CD8-positive, alpha-beta memory T cell (primary cell): Measurements from ENCODE around the gene LSR. TPM values are rescaled to one million over a fixed set of nuclear protein-coding genes. Genes with fewer than 3 reads are reported as not detected.
"Not testable (repeated sequence)": the region's sequence is repeated elsewhere in the genome, so short reads cannot be mapped to it uniquely, and the experiment has no call there.

Experiments
- CTCF ChIA-PET: fragments of 350-600 bp; sonication (Branson Sonifier 250); formaldehyde crosslinking; loops from one replicate; lab custom pipeline; 2021; ENCODE audit warnings: antibody characterized with exemption; lab: Charles Lee
- POLR2A ChIA-PET: fragments of 350-600 bp; sonication (Branson Sonifier 250); formaldehyde crosslinking; loops from one replicate; lab custom pipeline; 2021; ENCODE audit warnings: antibody characterized with exemption; lab: Charles Lee
- DNase-seq, 5 donors: peaks; one replicate each; pipeline versions ENCODE4 v3.0.0 to v3.0.0-alpha.2; 2020 to 2022; ENCODE audit warnings: mixed read lengths in 1 of 5
- H3K27ac ChIP-seq: one replicate; pipeline ENCODE4 v1.7.0; 2013; ENCODE audit warnings: low read depth, mild to moderate bottlenecking, low read length, moderate library complexity
- H3K27me3 ChIP-seq: 2 replicates; pipeline ENCODE4 v1.7.0; 2013; ENCODE audit warnings: low read length, mild to moderate bottlenecking; ENCODE audit not compliant: insufficient read depth, poor library complexity, severe bottlenecking
- H3K36me3 ChIP-seq: 2 replicates; pipeline ENCODE4 v1.7.0; 2013; ENCODE audit warnings: mild to moderate bottlenecking, low read length, moderate library complexity; ENCODE audit not compliant: insufficient read depth
- H3K4me1 ChIP-seq: 2 replicates; pipeline ENCODE4 v1.7.0; 2013; ENCODE audit warnings: mild to moderate bottlenecking, low read length, moderate library complexity; ENCODE audit not compliant: insufficient read depth
- H3K4me3 ChIP-seq: 2 replicates; pipeline ENCODE4 v1.7.0; 2013; ENCODE audit warnings: mild to moderate bottlenecking, low read length
- H3K9me3 ChIP-seq: 2 replicates; pipeline ENCODE4 v1.7.0; 2013; ENCODE audit warnings: mild to moderate bottlenecking, low read length
- H3K27ac Mint-ChIP-seq, 8 donors: one replicate each; pipeline ENCODE4 v1.8.0; 2020 to 2021; ENCODE audit warnings: mixed read lengths in 8 of 8, mild to moderate bottlenecking in 6 of 8, inconsistent platforms in 3 of 8, moderate library complexity in 3 of 8
- H3K27me3 Mint-ChIP-seq, 2 donors: one replicate each; pipeline ENCODE4 v1.8.0; 2020 to 2021; ENCODE audit warnings: mixed read lengths in 2 of 2, mild to moderate bottlenecking in 1 of 2, moderate library complexity in 1 of 2
- H3K36me3 Mint-ChIP-seq, 3 donors: one replicate each; pipeline ENCODE4 v1.8.0; 2020 to 2021; ENCODE audit warnings: mixed read lengths in 3 of 3, inconsistent platforms in 1 of 3, mild to moderate bottlenecking in 1 of 3
- H3K4me1 Mint-ChIP-seq, 3 donors: one replicate each; pipeline ENCODE4 v1.8.0; 2020 to 2021; ENCODE audit warnings: mixed read lengths in 3 of 3, inconsistent platforms in 1 of 3, mild to moderate bottlenecking in 1 of 3
- H3K4me3 Mint-ChIP-seq, 7 donors: one replicate each; pipeline ENCODE4 v1.8.0; 2020 to 2021; ENCODE audit warnings: mixed read lengths in 7 of 7, mild to moderate bottlenecking in 6 of 7, moderate library complexity in 4 of 7, inconsistent platforms in 2 of 7
- H3K9me3 Mint-ChIP-seq, 5 donors: one replicate each; pipeline ENCODE4 v1.8.0; 2020 to 2022; ENCODE audit warnings: mixed read lengths in 5 of 5, mild to moderate bottlenecking in 3 of 5, moderate library complexity in 2 of 5, inconsistent platforms in 1 of 5
- polyA plus RNA-seq: library from polyadenylated mRNA; unstranded; fragments of 300-500 nt; fragmentation: Illumina TruSeq; gene quantifications from one replicate; pipeline ENCODE4 v1.2.3, GENCODE V29; 2021
- total RNA-seq, 2 experiments: library from RNA; stranded (reverse); gene quantifications; one replicate each; pipeline ENCODE4 v1.2.3, GENCODE V29; 2021

Gene LSR
- total and polyA plus RNA-seq, 3 experiments from 2014 or later = 23.5 to 77.8 (median 27.5) TPM

GRCh38 chr19:35220315-35220921 is 28.4 kb upstream of the LSR start:
- Mint-ChIP-seq H3K9me3 (no peaks in the 10 kb centered on the region), H3K36me3 (peaks cover 0 to 8% (median 2%) of the 10 kb centered on the region in 3 donors), H3K27me3 (no peaks in the 10 kb centered on the region), H3K4me1 (peaks cover 14 to 33% (median 32%) of the 10 kb centered on the region in 3 donors), H3K4me3 (peak overlapping the region in 1 of 7 donors; percentile 4), H3K27ac (peak overlapping the region in 2 of 8 donors; percentile 29 to 46)
- no peak overlapping the region for H3K27ac ChIP-seq
- H3K9me3 ChIP-seq = no peaks in the 10 kb centered on the region
- peaks cover 39% of the 10 kb centered on the region for H3K4me1 ChIP-seq
- H3K27me3 ChIP-seq = no peaks in the 10 kb centered on the region
- POLR2A ChIA-PET = interaction anchor here (0.5 kb wide), 1 partner anchor 224 kb away, joined by 3 read pairs; no protein-coding TSS in a partner anchor
- H3K4me3 ChIP-seq = no peak overlapping the region
- no peak for DNase-seq
- CTCF ChIA-PET = no interaction called here
- H3K36me3 ChIP-seq = no peaks in the 10 kb centered on the region

GRCh38 chr19:35220973-35221590 is 27.7 kb upstream of the LSR start:
- Mint-ChIP-seq H3K4me3 (peak overlapping the region in 1 of 7 donors; percentile 11), H3K4me1 (peaks cover 14 to 29% (median 27%) of the 10 kb centered on the region in 3 donors), H3K27ac (peak overlapping the region in 2 of 8 donors; percentile 29 to 46)
- DNase-seq, CTCF ChIA-PET, H3K27me3 ChIP-seq, H3K9me3 ChIP-seq, H3K27ac ChIP-seq, H3K9me3 Mint-ChIP-seq, H3K4me3 ChIP-seq, H3K36me3 ChIP-seq, H3K36me3 Mint-ChIP-seq, H3K27me3 Mint-ChIP-seq: not testable (repeated sequence)
- POLR2A ChIA-PET = interaction anchor here (0.5 to 0.6 kb wide), 2 partner anchors 10 to 24 kb away, joined by 3 to 5 read pairs; no protein-coding TSS in a partner anchor
- peaks cover 35% of the 10 kb centered on the region for H3K4me1 ChIP-seq

GRCh38 chr19:35222373-35223015 is 26.3 kb upstream of the LSR start:
- Histone ChIP-seq H3K4me3 (no peak overlapping the region), H3K9me3 (no peaks in the 10 kb centered on the region), H3K4me1 (peaks cover 29% of the 10 kb centered on the region), H3K27me3 (no peaks in the 10 kb centered on the region), H3K36me3 (no peaks in the 10 kb centered on the region), H3K27ac (no peak overlapping the region)
- H3K4me1 Mint-ChIP-seq = peaks cover 6 to 20% (median 17%) of the 10 kb centered on the region in 3 donors
- DNase-seq = no peak
- H3K27ac Mint-ChIP-seq = peak overlapping the region in 1 of 8 donors; percentile 33
- ChIA-PET POLR2A (interaction anchor here (0.5 to 0.7 kb wide), 2 partner anchors 238 to 518 kb away, joined by 6 read pairs; no protein-coding TSS in a partner anchor), CTCF (interaction anchor here (1.0 kb wide), 1 partner anchor 10 kb away, joined by 3 read pairs; no protein-coding TSS in a partner anchor)
- H3K27me3 Mint-ChIP-seq = peaks cover 0 to 3% of the 10 kb centered on the region in 2 donors
- H3K9me3 Mint-ChIP-seq = no peaks in the 10 kb centered on the region
- H3K36me3 Mint-ChIP-seq = peaks cover 0 to 7% (median 2%) of the 10 kb centered on the region in 3 donors
- H3K4me3 Mint-ChIP-seq = peak overlapping the region in 1 of 7 donors; percentile 9

- no peaks in the 10 kb centered on the region for H3K9me3 ChIP-seq
- Mint-ChIP-seq H3K4me3 (peak overlapping the region in 1 of 7 donors; percentile 23), H3K4me1 (peaks cover 6 to 20% (median 15%) of the 10 kb centered on the region in 3 donors), H3K36me3 (peaks cover 0 to 4% (median 2%) of the 10 kb centered on the region in 3 donors), H3K27me3 (peaks cover 0 to 3% of the 10 kb centered on the region in 2 donors), H3K27ac (peak overlapping the region in 3 of 8 donors; percentile 47 to 72 (median 47)), H3K9me3 (no peaks in the 10 kb centered on the region)
- H3K27me3 ChIP-seq = no peaks in the 10 kb centered on the region
- no peaks in the 10 kb centered on the region for H3K36me3 ChIP-seq
- ChIA-PET CTCF (interaction anchor here (1.0 kb wide), 1 partner anchor 11 kb away, joined by 3 read pairs; no protein-coding TSS in a partner anchor), POLR2A (no interaction called here)
- no peak overlapping the region for H3K27ac ChIP-seq
- no peak for DNase-seq
- H3K4me3 ChIP-seq = no peak overlapping the region
- peaks cover 29% of the 10 kb centered on the region for H3K4me1 ChIP-seq
These were observed 25.6 kb upstream of the LSR start for GRCh38 chr19:35223084-35223790.

GRCh38 chr19:35223862-35224505 is 24.8 kb upstream of the LSR start:
- Mint-ChIP-seq H3K27ac (peak overlapping the region in 4 of 8 donors; percentile 8 to 80 (median 48)), H3K4me1 (peaks cover 6 to 20% (median 15%) of the 10 kb centered on the region in 3 donors), H3K36me3 (peaks cover 0 to 4% (median 2%) of the 10 kb centered on the region in 3 donors), H3K9me3 (no peaks in the 10 kb centered on the region), H3K4me3 (no peak overlapping the region), H3K27me3 (peaks cover 0 to 3% of the 10 kb centered on the region in 2 donors)
- H3K27me3 ChIP-seq = no peaks in the 10 kb centered on the region
- H3K36me3 ChIP-seq = no peaks in the 10 kb centered on the region
- peaks cover 29% of the 10 kb centered on the region for H3K4me1 ChIP-seq
- ChIA-PET CTCF (no interaction called here), POLR2A (no interaction called here)
- DNase-seq = no peak
- no peak overlapping the region for H3K27ac ChIP-seq
- no peak overlapping the region for H3K4me3 ChIP-seq
- no peaks in the 10 kb centered on the region for H3K9me3 ChIP-seq

- Mint-ChIP-seq H3K27ac (peak overlapping the region in 2 of 8 donors; percentile 14 to 74), H3K9me3 (no peaks in the 10 kb centered on the region), H3K36me3 (no peaks in the 10 kb centered on the region), H3K4me1 (peaks cover 3 to 18% (median 11%) of the 10 kb centered on the region in 3 donors), H3K4me3 (no peak overlapping the region), H3K27me3 (peaks cover 0 to 3% of the 10 kb centered on the region in 2 donors)
- POLR2A ChIA-PET = interaction anchor here (0.9 kb wide), 1 partner anchor 10 kb away, joined by 3 read pairs; no protein-coding TSS in a partner anchor
- no peaks in the 10 kb centered on the region for H3K9me3 ChIP-seq
- DNase-seq = no peak
- H3K36me3 ChIP-seq = no peaks in the 10 kb centered on the region
- CTCF ChIA-PET = interaction anchor here (1.3 to 1.6 kb wide), 2 partner anchors 8 to 10 kb away, joined by 3 to 4 read pairs; no protein-coding TSS in a partner anchor
- H3K27ac ChIP-seq = no peak overlapping the region
- H3K4me3 ChIP-seq = no peak overlapping the region
- peaks cover 21% of the 10 kb centered on the region for H3K4me1 ChIP-seq
- no peaks in the 10 kb centered on the region for H3K27me3 ChIP-seq
These were observed 23.9 kb upstream of the LSR start for GRCh38 chr19:35224681-35225571.
